Skeletal muscle tissue (tissue), 4 donors: ENCODE results near the gene GPI. TPM values are rescaled to one million over a fixed set of nuclear protein-coding genes. Genes with fewer than 3 reads are reported as not detected.
"Not testable (repeated sequence)": the region's sequence is repeated elsewhere in the genome, so short reads cannot be mapped to it uniquely, and the experiment has no call there.

ENCODE experiments used
- H3K27ac ChIP-seq: one replicate; pipeline ENCODE4 v1.7.0; 2013; ENCODE audit warnings: mild to moderate bottlenecking, low read depth, low read length, inconsistent platforms
- H3K27me3 ChIP-seq, 3 donors: one replicate each; pipeline ENCODE4 v1.7.0; 2013; ENCODE audit warnings: low read length in 3 of 3; ENCODE audit not compliant: control insufficient read depth in 3 of 3, insufficient read depth in 3 of 3
- H3K36me3 ChIP-seq, 3 donors: one replicate each; pipeline ENCODE4 v1.7.0; 2013; ENCODE audit warnings: low read length in 3 of 3; ENCODE audit not compliant: control insufficient read depth in 3 of 3, insufficient read depth in 3 of 3
- H3K4me1 ChIP-seq, 3 donors: one replicate each; pipeline ENCODE4 v1.7.0; 2013; ENCODE audit warnings: low read length in 3 of 3, mild to moderate bottlenecking in 3 of 3; ENCODE audit not compliant: control insufficient read depth in 3 of 3, insufficient read depth in 3 of 3
- H3K4me3 ChIP-seq, 3 donors: one replicate each; pipeline ENCODE4 v1.7.0; 2013; ENCODE audit warnings: low read length in 3 of 3
- H3K9ac ChIP-seq, 3 donors: one replicate each; pipeline ENCODE4 v1.7.0; 2013; ENCODE audit warnings: low read length in 3 of 3, mild to moderate bottlenecking in 3 of 3, moderate library complexity in 2 of 3, low read depth in 1 of 3
- H3K9me3 ChIP-seq, 3 donors: one replicate each; pipeline ENCODE4 v1.7.0; 2013; ENCODE audit warnings: low read length in 3 of 3; ENCODE audit not compliant: control insufficient read depth in 3 of 3
- total RNA-seq: library from RNA; depleted of rRNA; stranded (reverse); fragments of >200 nt; gene quantifications from one replicate; pipeline ENCODE4 v1.2.3, GENCODE V29; 2014
- donor health status: Osteomylitis.

GPI gene
- total RNA-seq, 1 donor from 2014 or later, result 80.4 TPM

GRCh38 chr19:34375598-34375997 lies 10.6 kb downstream of the GPI start:
- Histone ChIP-seq H3K4me3 (no peak overlapping the region), H3K27ac (no peak overlapping the region), H3K4me1 (peaks cover 9 to 14% (median 10%) of the 10 kb centered on the region in 3 donors)

GRCh38 chr19:34380639-34381241 lies 15.7 kb downstream of the GPI start:
- peaks cover 79 to 83% (median 82%) of the 10 kb centered on the region in 3 donors for H3K36me3 ChIP-seq
- H3K9ac ChIP-seq, result peak overlapping the region in 2 of 3 donors; percentile 66 to 79
- H3K4me1 ChIP-seq, result peaks cover 18 to 38% (median 33%) of the 10 kb centered on the region in 3 donors
- no peaks in the 10 kb centered on the region for H3K9me3 ChIP-seq
- no peaks in the 10 kb centered on the region for H3K27me3 ChIP-seq
- H3K4me3 ChIP-seq, result peak overlapping the region in 2 of 3 donors; percentile 37 to 41
- peak overlapping the region; percentile 78 for H3K27ac ChIP-seq

More at GRCh38 chr19:34375598-34375997, 10.6 kb downstream of the GPI start:
- Histone ChIP-seq H3K27me3 (no peaks in the 10 kb centered on the region), H3K9ac (no peak overlapping the region), H3K9me3 (no peaks in the 10 kb centered on the region), H3K36me3 (peaks cover 46 to 66% (median 58%) of the 10 kb centered on the region in 3 donors)

GRCh38 chr19:34381399-34382251 lies 16.6 kb downstream of the GPI start:
- H3K36me3 ChIP-seq, result peaks cover 83 to 87% (median 86%) of the 10 kb centered on the region in 3 donors

GRCh38 chr19:34382471-34382870 lies 17.5 kb downstream of the GPI start:
- Histone ChIP-seq H3K4me3 (peak overlapping the region in 1 of 3 donors; percentile 61), H3K4me1 (peaks cover 18 to 39% (median 33%) of the 10 kb centered on the region in 3 donors), H3K9me3 (no peaks in the 10 kb centered on the region), H3K27me3 (no peaks in the 10 kb centered on the region), H3K36me3 (peaks cover 89 to 93% (median 92%) of the 10 kb centered on the region in 3 donors), H3K9ac (peak overlapping the region in 1 of 3 donors; percentile 81), H3K27ac (peak overlapping the region; percentile 78)

More at GRCh38 chr19:34381399-34382251, 16.6 kb downstream of the GPI start:
- H3K27me3 ChIP-seq, result no peaks in the 10 kb centered on the region
- peaks cover 18 to 39% (median 33%) of the 10 kb centered on the region in 3 donors for H3K4me1 ChIP-seq
- H3K9ac ChIP-seq, result peak overlapping the region in 2 of 3 donors; percentile 76 to 81
- H3K27ac ChIP-seq, result peak overlapping the region; percentile 78
- H3K4me3 ChIP-seq, result peak overlapping the region; percentile 31 to 61 (median 53)
- no peaks in the 10 kb centered on the region for H3K9me3 ChIP-seq

GRCh38 chr19:34383599-34383998 lies 18.6 kb downstream of the GPI start:
- Histone ChIP-seq H3K27ac (peak overlapping the region; percentile 78), H3K4me1 (peaks cover 18 to 39% (median 33%) of the 10 kb centered on the region in 3 donors), H3K9me3 (no peaks in the 10 kb centered on the region), H3K9ac (peak overlapping the region in 1 of 3 donors; percentile 81), H3K36me3 (peaks cover 90 to 93% (median 90%) of the 10 kb centered on the region in 3 donors), H3K27me3 (no peaks in the 10 kb centered on the region), H3K4me3 (no peak overlapping the region)

- no peak overlapping the region for H3K27ac ChIP-seq
- no peaks in the 10 kb centered on the region for H3K9me3 ChIP-seq
- no peak overlapping the region for H3K9ac ChIP-seq
- H3K36me3 ChIP-seq, result peaks cover 88 to 92% (median 92%) of the 10 kb centered on the region in 3 donors
- H3K27me3 ChIP-seq, result no peaks in the 10 kb centered on the region
- peaks cover 8 to 21% (median 20%) of the 10 kb centered on the region in 3 donors for H3K4me1 ChIP-seq
- H3K4me3 ChIP-seq, result no peak overlapping the region
Observed at GRCh38 chr19:34386645-34387445, 21.8 kb downstream of the GPI start.

GRCh38 chr19:34387446-34387810 lies 22.4 kb downstream of the GPI start:
- Histone ChIP-seq H3K27me3 (no peaks in the 10 kb centered on the region), H3K4me3 (no peak overlapping the region), H3K9me3 (no peaks in the 10 kb centered on the region), H3K36me3 (peaks cover 83 to 92% (median 92%) of the 10 kb centered on the region in 3 donors), H3K27ac (no peak overlapping the region), H3K9ac (no peak overlapping the region), H3K4me1 (peaks cover 2 to 19% (median 17%) of the 10 kb centered on the region in 3 donors)

GRCh38 chr19:34388745-34389144 lies 23.7 kb downstream of the GPI start:
- not testable (repeated sequence) for H3K27me3 ChIP-seq, H3K9ac ChIP-seq, H3K9me3 ChIP-seq, H3K27ac ChIP-seq, H3K4me3 ChIP-seq
- H3K36me3 ChIP-seq, result peaks cover 78 to 90% (median 86%) of the 10 kb centered on the region in 3 donors
- peaks cover 10 to 22% (median 17%) of the 10 kb centered on the region in 3 donors for H3K4me1 ChIP-seq

- H3K4me3 ChIP-seq, result no peak overlapping the region
- H3K9ac ChIP-seq, result no peak overlapping the region
- no peaks in the 10 kb centered on the region for H3K9me3 ChIP-seq
- H3K36me3 ChIP-seq, result peaks cover 76 to 93% (median 87%) of the 10 kb centered on the region in 3 donors
- H3K27ac ChIP-seq, result peak overlapping the region; percentile 68
- no peaks in the 10 kb centered on the region for H3K27me3 ChIP-seq
- peaks cover 16 to 25% (median 20%) of the 10 kb centered on the region in 3 donors for H3K4me1 ChIP-seq
Observed at GRCh38 chr19:34391813-34392212, 26.8 kb downstream of the GPI start.
